GM12872 (cell line): ENCODE measurements around the gene AQP7.

ENCODE experiments used
- CTCF ChIP-seq: IDR thresholded peaks from 3 replicates; pipeline ENCODE4 v1.5.1; 2011; ENCODE audit warnings: low read depth, mild to moderate bottlenecking, low read length, moderate library complexity; ENCODE audit not compliant: insufficient read depth

The AQP7 gene

GRCh38 chr9:33403941-33404787 is 1.8 kb upstream of the AQP7 start:
- no peak for TF ChIP-seq CTCF

GRCh38 chr9:33393581-33393980 is 8.8 kb downstream of the AQP7 start:
- TF ChIP-seq CTCF, result no peak

- TF ChIP-seq CTCF, result no peak
Observed at GRCh38 chr9:33388110-33388994, 14.0 kb downstream of the AQP7 start.

GRCh38 chr9:33381231-33381791 is 21.1 kb downstream of the AQP7 start:
- TF ChIP-seq CTCF, result no peak

- no peak for TF ChIP-seq CTCF
Observed at GRCh38 chr9:33380390-33381094, 21.8 kb downstream of the AQP7 start.

GRCh38 chr9:33379666-33380389 is 22.5 kb downstream of the AQP7 start:
- TF ChIP-seq CTCF, result no peak
